ENCODE results near the gene SLC35G1.

GRCh38 chr10:93921338-93921737 is 27.6 kb downstream of the SLC35G1 start:
- no peak for TF ChIP-seq ZC3H10 (CRISPR knock-in tag; IDR thresholded peaks at IDR 0.05)
- TF ChIP-seq ZNF565 (CRISPR knock-in tag; conservative IDR thresholded peaks at IDR 0.05; ENCODE audit: low read depth) = no peak
- TF ChIP-seq POU6F1 (CRISPR knock-in tag; IDR thresholded peaks at IDR 0.05; ENCODE audit: borderline replicate concordance, low read depth) = no peak
- no peak for TF ChIP-seq TOX (CRISPR knock-in tag; IDR thresholded peaks at IDR 0.05; ENCODE audit: borderline replicate concordance)
- no peak for TF ChIP-seq TSHZ2 (CRISPR knock-in tag; IDR thresholded peaks at IDR 0.05)
- no peak for TF ChIP-seq CSDC2 (CRISPR knock-in tag; IDR thresholded peaks at IDR 0.05)
- TF ChIP-seq CREB5 (CRISPR knock-in tag; IDR thresholded peaks at IDR 0.05; ENCODE audit: low read depth) = no peak
- TF ChIP-seq ISL1 (CRISPR knock-in tag; IDR thresholded peaks at IDR 0.05) = no peak
- no peak for TF ChIP-seq SNAI2 (CRISPR knock-in tag; IDR thresholded peaks at IDR 0.05)
- TF ChIP-seq ZNF70 (CRISPR knock-in tag; IDR thresholded peaks at IDR 0.05) = no peak
